Measurements from ENCODE around the gene GLB1L2.

DNA sequence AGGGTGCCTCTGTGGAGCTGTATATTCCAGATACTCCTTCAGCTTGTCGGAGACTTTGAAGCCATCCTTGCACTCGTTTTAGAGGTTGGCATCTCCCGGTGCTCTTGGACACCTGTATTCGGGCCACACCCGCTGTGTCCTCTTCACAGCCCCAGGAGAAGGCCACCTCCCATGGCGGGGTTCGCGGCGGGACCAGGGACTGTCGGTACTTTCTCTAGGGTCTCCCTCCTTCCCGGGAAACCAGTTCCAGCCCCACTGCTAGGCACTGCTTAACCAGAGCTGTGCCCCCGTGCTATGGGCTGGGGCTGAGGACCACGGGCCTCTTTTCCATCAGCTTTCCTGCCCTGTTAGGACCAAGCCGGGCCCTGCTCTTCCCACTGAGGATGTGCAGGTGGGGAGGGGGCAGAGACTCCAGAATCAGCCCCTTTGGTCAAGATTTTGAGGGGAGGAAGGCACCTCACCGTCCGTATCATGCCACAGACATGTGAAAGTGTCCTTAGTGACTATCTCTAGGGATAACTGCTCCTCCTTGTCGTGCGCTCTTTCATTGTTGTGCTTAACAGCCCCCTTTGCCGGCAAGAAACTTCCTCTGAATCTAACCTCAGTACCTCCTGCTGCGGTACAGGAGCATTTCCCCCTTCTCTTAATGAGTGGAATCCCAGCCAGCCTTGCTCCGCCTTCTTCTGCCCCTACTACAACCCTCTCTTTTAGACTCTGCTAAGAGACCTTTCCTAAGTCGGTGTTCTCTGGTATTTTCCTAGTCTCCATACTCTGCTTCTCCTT lies 81.4 kb downstream of the GLB1L2 start:
- TF ChIP-seq POLR2A (IDR thresholded peaks at IDR 0.05) (no peak), POLR2AphosphoS5 (IDR thresholded peaks at IDR 0.05) (no peak)
- TF ChIP-seq, protein P1, sequence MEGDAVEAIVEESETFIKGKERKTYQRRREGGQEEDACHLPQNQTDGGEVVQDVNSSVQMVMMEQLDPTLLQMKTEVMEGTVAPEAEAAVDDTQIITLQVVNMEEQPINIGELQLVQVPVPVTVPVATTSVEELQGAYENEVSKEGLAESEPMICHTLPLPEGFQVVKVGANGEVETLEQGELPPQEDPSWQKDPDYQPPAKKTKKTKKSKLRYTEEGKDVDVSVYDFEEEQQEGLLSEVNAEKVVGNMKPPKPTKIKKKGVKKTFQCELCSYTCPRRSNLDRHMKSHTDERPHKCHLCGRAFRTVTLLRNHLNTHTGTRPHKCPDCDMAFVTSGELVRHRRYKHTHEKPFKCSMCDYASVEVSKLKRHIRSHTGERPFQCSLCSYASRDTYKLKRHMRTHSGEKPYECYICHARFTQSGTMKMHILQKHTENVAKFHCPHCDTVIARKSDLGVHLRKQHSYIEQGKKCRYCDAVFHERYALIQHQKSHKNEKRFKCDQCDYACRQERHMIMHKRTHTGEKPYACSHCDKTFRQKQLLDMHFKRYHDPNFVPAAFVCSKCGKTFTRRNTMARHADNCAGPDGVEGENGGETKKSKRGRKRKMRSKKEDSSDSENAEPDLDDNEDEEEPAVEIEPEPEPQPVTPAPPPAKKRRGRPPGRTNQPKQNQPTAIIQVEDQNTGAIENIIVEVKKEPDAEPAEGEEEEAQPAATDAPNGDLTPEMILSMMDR (IDR thresholded peaks at IDR 0.05) = no peak

All from prostate gland (tissue), 2 donors.